HG03280 (cell line): Measurements from ENCODE around the gene TARDBP.
"Not testable (repeated sequence)": the region's sequence is repeated elsewhere in the genome, so short reads cannot be mapped to it uniquely, and the experiment has no call there.

Experiments
- ATAC-seq: cut with Tn5 transposase; IDR thresholded peaks from one replicate; pipeline ENCODE4 v1.9.1; 2021; ENCODE audit warnings: mild to moderate bottlenecking, moderate library complexity; ENCODE audit not compliant: unreplicated experiment

The TARDBP gene

DNA sequence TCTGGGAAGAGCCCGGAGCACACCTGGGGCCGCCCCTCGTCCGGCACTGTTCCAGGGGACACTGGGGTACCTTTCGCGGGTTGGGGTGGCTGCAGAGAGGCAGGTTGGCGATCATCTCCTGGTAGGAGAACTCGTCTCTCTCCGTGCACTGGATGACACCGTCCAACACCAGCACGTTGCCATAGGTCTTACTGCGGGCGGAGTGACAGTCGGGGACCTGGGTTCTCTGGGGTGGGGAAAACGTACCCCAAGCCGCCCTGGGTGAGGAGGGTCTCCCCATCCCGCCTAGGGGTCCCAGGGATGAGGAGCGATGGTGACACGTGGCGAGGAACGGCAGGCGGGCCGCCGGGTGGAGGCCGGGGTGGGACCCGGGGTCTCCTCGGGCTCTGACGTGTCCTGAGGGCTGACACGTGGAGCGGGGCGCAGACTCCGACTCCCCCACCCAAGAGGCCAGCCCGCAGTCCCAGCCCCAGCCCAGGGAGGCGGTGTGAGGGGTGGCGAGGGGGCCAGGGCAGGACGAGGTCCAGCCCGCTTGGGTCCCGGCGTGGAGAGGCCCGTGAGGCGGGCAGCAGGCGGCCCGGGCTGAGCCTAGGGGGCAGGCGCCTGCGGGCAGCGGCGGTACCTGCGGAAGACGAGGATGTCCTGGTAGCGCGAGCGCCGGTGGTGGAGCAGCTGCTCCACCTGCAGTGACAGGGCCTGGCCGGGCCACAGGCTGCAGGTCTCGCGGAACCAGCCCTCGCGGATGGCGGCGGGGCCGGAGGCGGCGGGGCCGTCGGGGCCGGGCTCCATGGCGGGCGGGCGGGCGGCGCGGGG is 46.9 kb downstream of the TARDBP start:
- no peak for ATAC-seq

GRCh38 chr1:11059968-11060830 is 47.7 kb downstream of the TARDBP start, which contains the start of gene SRM:
SRM (minus strand) TSS chr1:11060018; CDS start chr1:11059943, 75 bp downstream.
- ATAC-seq: peak; percentile 96

DNA sequence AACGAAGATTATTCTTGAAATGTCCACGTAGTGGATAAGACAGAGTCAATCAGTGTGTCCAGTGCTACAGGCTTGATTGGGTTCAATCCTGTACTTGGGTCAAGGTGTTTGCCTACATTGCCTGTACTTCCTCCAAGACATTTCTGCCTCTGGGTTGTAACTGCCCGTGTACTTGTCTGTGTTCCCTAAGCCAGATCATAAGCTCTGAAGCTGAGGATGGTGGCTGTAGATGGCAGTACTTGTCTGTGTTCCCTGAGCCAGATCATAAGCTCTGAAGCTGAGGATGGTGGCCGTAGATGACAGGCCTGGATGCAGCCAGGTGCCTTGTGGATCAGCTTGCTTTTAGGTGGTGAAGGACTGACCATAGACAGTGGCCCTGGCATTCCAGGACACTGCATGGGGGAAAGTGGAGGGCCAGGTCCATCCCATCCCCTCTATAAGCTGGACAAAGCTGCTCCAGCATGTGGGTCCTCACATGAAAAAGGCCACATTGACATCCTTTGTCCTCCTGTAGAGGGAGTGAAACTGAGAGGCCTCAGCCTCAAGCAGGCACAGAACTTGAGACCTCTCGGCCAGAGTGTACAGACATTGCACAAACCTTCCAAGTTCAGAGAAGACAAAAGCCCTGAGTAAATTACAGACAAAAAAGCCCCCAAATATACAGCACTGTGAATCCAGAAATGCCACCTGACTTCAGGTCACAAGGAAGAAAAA is 49.4 kb downstream of the TARDBP start:
- no peak for ATAC-seq

GRCh38 chr1:11062965-11063401 is 50.5 kb downstream of the TARDBP start:
- no peak for ATAC-seq

GRCh38 chr1:11063937-11064537 is 51.6 kb downstream of the TARDBP start:
- ATAC-seq: not testable (repeated sequence)

GRCh38 chr1:11064942-11065341 is 52.5 kb downstream of the TARDBP start:
- ATAC-seq: no peak

DNA sequence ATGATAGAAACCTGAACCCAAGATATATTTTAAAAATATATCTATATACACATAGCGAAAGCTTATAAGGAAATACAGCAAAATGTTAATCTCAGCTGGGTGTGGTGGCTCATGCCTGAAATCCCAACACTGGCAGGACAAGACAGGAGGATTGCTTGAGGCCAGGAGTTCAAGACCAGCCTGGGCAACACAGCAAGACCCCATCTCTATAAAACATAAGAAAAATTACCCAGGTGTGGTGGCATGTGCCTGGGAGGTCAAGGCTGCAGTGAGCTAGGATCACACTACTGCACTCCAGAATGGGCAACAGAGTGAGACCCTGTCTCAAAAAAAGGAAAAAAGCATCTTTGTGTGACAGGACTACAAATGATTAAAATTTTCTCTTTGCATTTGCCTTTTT is 53.3 kb downstream of the TARDBP start:
- ATAC-seq: no peak

- no peak for ATAC-seq
Measured at GRCh38 chr1:11067716-11068599, 55.5 kb downstream of the TARDBP start.

DNA sequence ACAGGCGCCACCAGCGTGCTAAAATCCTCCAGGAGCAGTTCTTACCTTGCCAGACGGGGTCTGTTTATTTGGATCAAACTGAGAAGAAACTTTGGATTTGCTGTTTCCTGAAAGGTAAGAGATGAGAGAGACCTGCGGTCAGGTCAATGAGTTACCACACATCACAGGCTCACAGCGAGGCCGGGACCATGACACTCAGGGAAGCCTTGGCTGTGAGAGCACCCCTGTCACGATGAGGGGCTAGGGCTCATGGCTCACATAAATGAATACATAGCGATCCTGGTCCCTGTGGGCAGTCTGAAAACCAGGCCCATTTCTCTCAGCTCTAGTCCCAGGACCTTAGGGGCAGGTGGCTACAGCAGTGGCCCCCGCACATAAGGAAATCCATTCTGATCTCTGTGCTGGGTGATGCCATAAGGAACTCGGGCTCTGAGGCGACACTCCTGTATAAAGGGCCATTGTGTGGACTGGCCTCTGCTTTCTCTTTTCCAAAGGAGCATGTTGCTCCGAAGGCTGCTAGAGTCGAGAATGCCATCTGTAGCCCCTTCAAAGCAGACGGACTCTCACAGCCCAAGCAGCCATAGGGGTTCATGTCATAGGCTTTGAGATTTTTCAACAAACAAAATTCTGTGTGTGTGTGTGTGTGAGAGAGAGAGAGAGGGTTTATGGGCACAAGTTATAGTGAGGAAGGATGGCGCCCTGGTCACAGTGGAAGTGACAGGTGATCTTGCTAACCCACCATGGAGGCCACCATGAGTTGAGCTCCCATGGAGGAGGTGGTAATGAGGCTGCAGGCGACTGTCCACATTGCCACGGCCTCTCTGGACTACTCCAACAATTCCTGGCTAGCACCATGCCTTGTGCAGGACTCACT is 56.4 kb downstream of the TARDBP start:
- ATAC-seq: no peak

DNA sequence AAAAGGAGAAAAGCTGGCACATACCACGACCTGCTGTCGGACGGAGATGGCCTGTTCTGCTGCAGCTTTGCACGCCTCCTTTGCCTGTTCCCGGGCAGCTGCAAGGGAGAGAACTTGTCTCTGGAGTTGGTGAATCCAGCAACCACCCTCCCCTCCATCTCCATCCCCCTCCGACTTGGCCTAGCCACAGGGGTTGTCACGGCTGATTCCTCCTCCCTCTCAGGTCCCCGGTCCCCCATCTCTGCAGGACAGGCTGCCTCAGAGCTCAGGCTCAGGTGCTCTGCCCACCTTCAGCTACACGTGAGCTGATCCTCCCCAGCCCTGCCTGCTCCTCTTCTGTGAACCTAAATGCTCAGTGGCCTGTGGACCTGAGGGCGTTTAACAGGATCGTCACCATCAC is 58.4 kb downstream of the TARDBP start:
- ATAC-seq: no peak

DNA sequence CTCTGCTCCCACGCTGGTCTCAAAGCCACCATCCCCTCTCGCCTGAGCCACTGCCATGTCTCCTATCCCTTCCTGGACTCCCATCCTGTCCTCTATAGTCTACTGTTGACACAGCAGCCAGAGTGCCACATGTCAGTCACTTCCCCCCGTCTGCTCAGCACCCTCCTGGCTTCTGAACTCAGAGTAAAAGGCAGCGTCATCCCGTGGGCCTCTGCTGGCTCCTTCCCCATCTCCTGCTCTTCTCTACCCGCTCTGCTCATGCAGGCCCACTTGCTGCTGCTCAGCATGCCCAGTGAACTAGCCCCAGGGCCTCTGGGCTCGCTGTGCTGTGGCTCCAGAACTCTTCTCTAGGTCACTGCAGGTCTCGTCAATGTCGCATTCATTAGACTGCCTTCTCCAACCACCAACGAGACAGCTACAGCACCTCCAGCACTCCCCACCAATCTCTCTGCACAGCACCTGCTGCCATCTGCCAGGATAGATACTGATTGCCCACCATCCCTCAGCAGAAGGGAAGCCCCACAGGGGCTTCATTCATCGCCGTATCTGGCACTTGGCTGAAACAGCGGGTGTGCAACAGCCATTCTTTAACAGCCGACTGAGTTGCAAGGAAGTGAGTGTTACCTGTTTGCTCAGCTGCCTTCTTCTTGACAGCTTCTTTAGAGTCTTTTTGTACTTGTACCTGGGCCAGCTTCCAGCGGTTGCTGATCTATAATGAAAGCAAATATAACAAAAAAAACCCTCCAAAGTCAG is 59.2 kb downstream of the TARDBP start:
- no peak for ATAC-seq

GRCh38 chr1:11072216-11072917 is 59.9 kb downstream of the TARDBP start:
- no peak for ATAC-seq

DNA sequence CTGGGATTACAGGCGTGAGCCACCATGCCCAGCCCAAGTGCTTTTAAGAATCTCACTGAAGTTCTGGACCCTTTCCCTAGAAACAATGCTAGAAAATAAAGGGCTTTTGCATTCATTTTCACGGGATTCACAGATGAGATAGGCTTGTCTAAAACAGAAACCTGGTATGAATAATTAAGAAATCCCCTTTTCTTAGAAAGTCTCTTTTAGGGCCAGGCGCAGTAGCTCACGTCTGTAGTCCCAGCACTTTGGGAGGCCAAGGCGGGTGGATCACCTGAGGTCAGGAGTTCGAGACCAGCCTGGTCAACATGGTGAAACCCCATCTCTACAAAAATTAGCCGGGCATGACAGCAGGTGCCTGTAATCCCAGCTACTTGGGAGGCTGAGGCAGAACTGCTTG is 60.9 kb downstream of the TARDBP start:
- ATAC-seq: not testable (repeated sequence)
